ENCODE measurements around the gene ACCSL.

GRCh38 chr11:44082645-44083044, 34.9 kb downstream of the ACCSL start:
- no peak for TF ChIP-seq POLR2AphosphoS5 (IDR thresholded peaks at IDR 0.05; ENCODE audit: low read depth, low read length)
- TF ChIP-seq REST (IDR thresholded peaks at IDR 0.05; ENCODE audit: insufficient read depth in 1 of 2, low read depth in 2 of 2, low read length in 2 of 2), result no peak
- no peak for TF ChIP-seq TAF1 (IDR thresholded peaks at IDR 0.05; ENCODE audit: borderline replicate concordance, insufficient read depth, low read length)

Data from PFSK-1 (cell line).